IMR-90 (cell line): ENCODE data around the gene DAPK1. TPM values are rescaled to one million over a fixed set of nuclear protein-coding genes. Genes with fewer than 3 reads are reported as not detected.

ENCODE experiments used
- ATAC-seq: fragments of 200-7000 bp; cut with Tn5 transposase; 2 replicates; pipeline ENCODE4 v1.9.1; 2020; ENCODE audit warnings: low read depth, mild to moderate bottlenecking, moderate library complexity
- BruUV-seq: library from RNA; stranded (reverse); fragments of 400-500 nt; replicated peaks from 2 replicates; lab custom pipeline; 2021; lab: Mats Ljungman, UMichigan
- CTCF ChIA-PET: fragments of 300-600 bp; formaldehyde crosslinking; extraction: SDS; loops from one replicate; lab custom pipeline; 2021; ENCODE audit warnings: antibody characterized with exemption; lab: Yijun Ruan, JAX
- POLR2A ChIA-PET: fragments of 300-600 bp; sonication (Branson Sonifier 250); formaldehyde crosslinking; loops from one replicate; lab custom pipeline; 2022; ENCODE audit warnings: antibody characterized with exemption; ENCODE audit not compliant: unreplicated experiment; lab: Charles Lee
- DNase-seq: peaks from one replicate; pipeline ENCODE4 v3.0.0; 2013
- H2AFZ ChIP-seq: replicated peaks from 2 replicates; pipeline ENCODE3; 2013; ENCODE audit warnings: low read length, mild to moderate bottlenecking; ENCODE audit not compliant: poor library complexity
- H2AK5ac ChIP-seq: 2 replicates; pipeline ENCODE4 v1.6.1; 2013; ENCODE audit warnings: low read depth, low read length, inconsistent platforms
- H2AK9ac ChIP-seq: replicated peaks from 2 replicates; pipeline ENCODE3; 2013; ENCODE audit warnings: mild to moderate bottlenecking, low read depth, low read length, moderate library complexity; ENCODE audit not compliant: poor library complexity
- H2BK120ac ChIP-seq: 2 replicates; pipeline ENCODE4 v1.6.1; 2013; ENCODE audit warnings: low read depth, low read length, inconsistent platforms
- H2BK15ac ChIP-seq: 3 replicates; pipeline ENCODE4 v1.6.1; 2013; ENCODE audit warnings: low read depth, low read length, inconsistent platforms
- H2BK20ac ChIP-seq: 2 replicates; pipeline ENCODE4 v1.6.1; 2013; ENCODE audit warnings: low read depth, mild to moderate bottlenecking, inconsistent platforms, low read length, moderate library complexity
- H2BK5ac ChIP-seq: 2 replicates; pipeline ENCODE4 v1.6.1; 2013; ENCODE audit warnings: mild to moderate bottlenecking, low read depth, low read length, inconsistent platforms; ENCODE audit not compliant: poor library complexity, severe bottlenecking
- H3K14ac ChIP-seq: replicated peaks from 2 replicates; pipeline ENCODE4 v1.6.1; 2013; ENCODE audit warnings: low read depth, low read length, inconsistent platforms
- H3K18ac ChIP-seq: 2 replicates; pipeline ENCODE4 v1.6.1; 2013; ENCODE audit warnings: low read depth, low read length, control low read depth
- H3K23ac ChIP-seq: 2 replicates; pipeline ENCODE4 v1.6.1; 2013; ENCODE audit warnings: low read depth, low read length, inconsistent platforms
- H3K27ac ChIP-seq: 2 replicates; pipeline ENCODE4 v1.5.1; 2013; ENCODE audit warnings: mild to moderate bottlenecking, control low read depth, low read length; ENCODE audit not compliant: insufficient read depth
- H3K27me3 ChIP-seq: 2 replicates; pipeline ENCODE4 v1.6.1; 2013; ENCODE audit warnings: low read length; ENCODE audit not compliant: control insufficient read depth, insufficient read depth
- H3K36me3 ChIP-seq: 2 replicates; pipeline ENCODE4 v1.6.1; 2013; ENCODE audit warnings: low read length, mixed read lengths; ENCODE audit not compliant: control insufficient read depth, insufficient read depth
- H3K4ac ChIP-seq: 2 replicates; pipeline ENCODE4 v1.6.1; 2013; ENCODE audit warnings: low read depth, low read length, inconsistent platforms
- H3K4me1 ChIP-seq: 2 replicates; pipeline ENCODE4 v1.6.1; 2013; ENCODE audit warnings: low read length, mixed read lengths; ENCODE audit not compliant: control insufficient read depth, insufficient read depth
- H3K4me2 ChIP-seq: 2 replicates; pipeline ENCODE4 v1.6.1; 2013; ENCODE audit warnings: low read depth, mild to moderate bottlenecking, control low read depth, low read length, moderate library complexity
- H3K4me3 ChIP-seq: 2 replicates; pipeline ENCODE4 v1.5.1; 2013; ENCODE audit warnings: low read depth, mild to moderate bottlenecking, control low read depth, low read length, moderate library complexity; ENCODE audit not compliant: insufficient read depth
- H3K56ac ChIP-seq: 2 replicates; pipeline ENCODE4 v1.6.1; 2013; ENCODE audit warnings: low read length, inconsistent platforms; ENCODE audit not compliant: insufficient read depth; ENCODE audit errors: extremely low read depth
- H3K79me1 ChIP-seq, 2 experiments: 2 replicates each; pipeline ENCODE4 v1.6.1; 2013; ENCODE audit warnings: low read length in 2 of 2, inconsistent platforms in 1 of 2, low read depth in 1 of 2
- H3K9ac ChIP-seq: 2 replicates; pipeline ENCODE4 v1.6.1; 2013; ENCODE audit warnings: low read depth, low read length, control low read depth
- H3K9me1 ChIP-seq: 2 replicates; pipeline ENCODE4 v1.6.1; 2013; ENCODE audit warnings: low read length, inconsistent platforms; ENCODE audit not compliant: insufficient read depth
- H3K9me3 ChIP-seq: 2 replicates; pipeline ENCODE4 v1.6.1; 2013; ENCODE audit warnings: low read length; ENCODE audit not compliant: control insufficient read depth, insufficient read depth
- H4K20me1 ChIP-seq: 2 replicates; pipeline ENCODE4 v1.6.1; 2013; ENCODE audit warnings: low read length, inconsistent platforms; ENCODE audit not compliant: insufficient read depth
- H4K5ac ChIP-seq: 2 replicates; pipeline ENCODE4 v1.6.1; 2013; ENCODE audit warnings: mild to moderate bottlenecking, low read depth, low read length, control low read depth
- H4K8ac ChIP-seq, 2 experiments: 2 replicates each; pipeline ENCODE4 v1.6.1; 2013; ENCODE audit warnings: low read depth in 2 of 2, low read length in 2 of 2, control low read depth in 1 of 2, inconsistent platforms in 1 of 2
- H4K91ac ChIP-seq: 2 replicates; pipeline ENCODE4 v1.6.1; 2013; ENCODE audit warnings: low read depth, low read length, inconsistent platforms; ENCODE audit not compliant: insufficient read depth
- BHLHE40 ChIP-seq: fragments of 150-350 bp; IDR thresholded peaks from 2 replicates; pipeline ENCODE4 v1.6.1; 2016; ENCODE audit warnings: mild to moderate bottlenecking, low read depth, low read length
- CEBPB ChIP-seq: IDR thresholded peaks from 2 replicates; pipeline ENCODE4 v1.6.1; 2012; ENCODE audit warnings: low read depth, low read length, improper control_type of control experiment
- CHD1 ChIP-seq: IDR thresholded peaks from 2 replicates; pipeline ENCODE4 v1.6.1; 2012; ENCODE audit warnings: low read depth, low read length, improper control_type of control experiment
- FOS ChIP-seq: fragments of 150-350 bp; IDR thresholded peaks from 2 replicates; pipeline ENCODE4 v1.6.1; 2016; ENCODE audit warnings: low read depth, low read length
- MAFK ChIP-seq: IDR thresholded peaks from 2 replicates; pipeline ENCODE4 v1.6.1; 2012; ENCODE audit warnings: low read depth, low read length, improper control_type of control experiment
- MAZ ChIP-seq: IDR thresholded peaks from 2 replicates; pipeline ENCODE4 v1.6.1; 2012; ENCODE audit warnings: low read depth, mild to moderate bottlenecking, low read length, improper control_type of control experiment, moderate library complexity, borderline replicate concordance
- MXI1 ChIP-seq: IDR thresholded peaks from 2 replicates; pipeline ENCODE4 v1.6.1; 2012; ENCODE audit warnings: low read depth, mild to moderate bottlenecking, low read length, moderate library complexity, borderline replicate concordance
- NFE2L2 ChIP-seq: fragments of 150-350 bp; IDR thresholded peaks from 2 replicates; pipeline ENCODE4 v1.6.1; 2016; ENCODE audit warnings: low read depth, mild to moderate bottlenecking, low read length
- POLR2A ChIP-seq: IDR thresholded peaks from 2 replicates; pipeline ENCODE4 v1.6.1; 2012; ENCODE audit warnings: mild to moderate bottlenecking, low read depth, low read length
- RAD21 ChIP-seq: IDR thresholded peaks from 2 replicates; pipeline ENCODE4 v1.6.1; 2012; ENCODE audit warnings: low read length, improper control_type of control experiment
- RCOR1 ChIP-seq: IDR thresholded peaks from 2 replicates; pipeline ENCODE4 v1.6.1; 2012; ENCODE audit warnings: mild to moderate bottlenecking, low read length, improper control_type of control experiment; ENCODE audit not compliant: insufficient replicate concordance
- RFX5 ChIP-seq: IDR thresholded peaks from 2 replicates; pipeline ENCODE4 v1.8.0; 2012; ENCODE audit warnings: low read depth, mild to moderate bottlenecking, low read length, moderate library complexity
- SMC3 ChIP-seq: fragments of 150-350 bp; IDR thresholded peaks from 2 replicates; pipeline ENCODE4 v1.6.1; 2016; ENCODE audit warnings: low read depth, mild to moderate bottlenecking, antibody characterized with exemption, low read length, moderate library complexity
- WGBS, 2 experiments: methylation state at CpG; one replicate each; pipeline versions ENCODE4 v1.1.5 to v1.1.7; 2013; ENCODE audit warnings: missing lambda C conversion rate in 2 of 2; ENCODE audit not compliant: insufficient read length in 1 of 2; ENCODE audit errors: extremely low coverage in 2 of 2; 5-methylcytosine and 5-hydroxymethylcytosine counted together
- dilution Hi-C: fragments of 300-500 bp; cut with HindIII; formaldehyde crosslinking; loops from one replicate; pipeline ENCODE4 v1.14.3; 2018; ENCODE audit warnings: low sequenced_read_pairs; ENCODE audit not compliant: unreplicated experiment
- in situ Hi-C: fragments of 300-500 bp; cut with MboI; formaldehyde crosslinking; loops from 3 replicates; pipeline ENCODE4 v1.14.3; 2019; ENCODE audit warnings: low sequenced_read_pairs, inconsistent platforms, mixed read lengths
- intact Hi-C: fragments of 100-400 bp; cut with micrococcal nuclease; formaldehyde crosslinking; loops from 2 replicates; pipeline ENCODE4 v1.10.0; 2022
- polyA plus RNA-seq, 3 experiments: library from polyadenylated mRNA; depleted of rRNA; stranded (reverse); fragments of >200 nt; gene quantifications; 2 replicates each; pipeline ENCODE4 v1.2.3, GENCODE V29; 2012; ENCODE audit warnings: low replicate concordance in 1 of 3
- total RNA-seq: library from RNA; depleted of rRNA; stranded (reverse); fragments of >200 nt; gene quantifications from 2 replicates; pipeline ENCODE4 v1.2.3, GENCODE V29; 2012
- TF ChIP-seq, protein P1 (sequence below): conservative IDR thresholded peaks from 2 replicates; pipeline ENCODE4 v1.5.1; 2012; ENCODE audit warnings: mild to moderate bottlenecking, low read depth, low read length, improper control_type of control experiment
- TF ChIP-seq, protein P2 (sequence below): fragments of 150-350 bp; IDR thresholded peaks from 2 replicates; pipeline ENCODE4 v1.6.1; 2017; ENCODE audit warnings: mild to moderate bottlenecking, antibody characterized with exemption, low read length, low read depth
- TF ChIP-seq, protein P3 (sequence below): fragments of 150-350 bp; IDR thresholded peaks from 2 replicates; pipeline ENCODE4 v1.6.1; 2016; ENCODE audit warnings: low read depth, mild to moderate bottlenecking, low read length, moderate library complexity, borderline replicate concordance

DAPK1 gene
- total and polyA plus RNA-seq, 2 of the 4 experiments (the other 2 are of a cell fraction) = under 0.01 to 0.03 TPM

DNA sequence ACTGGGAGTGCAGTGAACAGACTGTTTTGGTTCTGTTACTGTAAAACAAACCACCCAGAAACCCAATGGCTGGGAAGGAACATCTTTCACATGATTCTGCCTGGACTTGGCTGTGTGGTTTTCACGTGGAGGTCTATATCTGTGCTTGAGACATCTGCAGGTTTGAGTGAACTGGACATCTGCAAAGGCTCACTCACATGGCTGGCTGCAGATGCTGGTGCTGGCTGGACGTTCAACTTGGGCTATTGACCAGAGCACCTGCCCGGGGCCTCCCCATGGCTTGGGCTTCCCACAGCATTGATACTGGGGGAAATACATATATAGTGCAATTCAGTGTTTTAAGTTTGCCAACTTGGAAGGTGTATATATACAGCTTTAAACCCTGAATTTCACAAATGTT lies 235.1 kb downstream of the DAPK1 start:
- H4K91ac ChIP-seq = no peak overlapping the region
- H4K5ac ChIP-seq = no peak overlapping the region
- H3K9me1 ChIP-seq = 0 out of 2 replicates have a peak, but pooled peaks cover 3% of the 10 kb centered on the region
- H2BK120ac ChIP-seq = no peak overlapping the region
- dilution Hi-C loops (no loop called here), intact Hi-C loops (no loop called here), in situ Hi-C loops (no loop called here)
- no peak overlapping the region for H2BK20ac ChIP-seq
- ChIA-PET POLR2A (no interaction called here), CTCF (interaction anchor here (0.5 to 0.9 kb wide), 2 partner anchors 47 to 309 kb away, joined by 3 read pairs; no protein-coding TSS in a partner anchor)
- H2AK5ac ChIP-seq = no peak overlapping the region
- H2AK9ac ChIP-seq = no peak overlapping the region
- H3K14ac ChIP-seq = no peak overlapping the region
- H3K79me1 ChIP-seq = peaks cover 9 to 10% of the 10 kb centered on the region in 2 experiments
- H3K4ac ChIP-seq = no peak overlapping the region
- no CpG with 5 or more reads among the region's 3 CpGs for WGBS, 2 experiments
- H2BK5ac ChIP-seq = no peak overlapping the region
- ATAC-seq = no peak
- no peaks in the 10 kb centered on the region for H4K20me1 ChIP-seq
- H3K4me1 ChIP-seq = no peaks in the 10 kb centered on the region
- H4K8ac ChIP-seq = no peak overlapping the region
- H3K27ac ChIP-seq = no peak overlapping the region
- H3K23ac ChIP-seq = no peak overlapping the region
- H2BK15ac ChIP-seq = no peak overlapping the region
- H3K9ac ChIP-seq = no peak overlapping the region
- H3K27me3 ChIP-seq = no peaks in the 10 kb centered on the region; the same call in 1 of the 2 replicates
- H3K4me3 ChIP-seq = no peak overlapping the region
- H3K36me3 ChIP-seq = peaks cover 17% of the 10 kb centered on the region
- H3K9me3 ChIP-seq = no peaks in the 10 kb centered on the region
- H3K56ac ChIP-seq = no peak overlapping the region
- H2AFZ ChIP-seq = no peak overlapping the region
- BruUV-seq = no TSS peak
- TF ChIP-seq, protein P1, sequence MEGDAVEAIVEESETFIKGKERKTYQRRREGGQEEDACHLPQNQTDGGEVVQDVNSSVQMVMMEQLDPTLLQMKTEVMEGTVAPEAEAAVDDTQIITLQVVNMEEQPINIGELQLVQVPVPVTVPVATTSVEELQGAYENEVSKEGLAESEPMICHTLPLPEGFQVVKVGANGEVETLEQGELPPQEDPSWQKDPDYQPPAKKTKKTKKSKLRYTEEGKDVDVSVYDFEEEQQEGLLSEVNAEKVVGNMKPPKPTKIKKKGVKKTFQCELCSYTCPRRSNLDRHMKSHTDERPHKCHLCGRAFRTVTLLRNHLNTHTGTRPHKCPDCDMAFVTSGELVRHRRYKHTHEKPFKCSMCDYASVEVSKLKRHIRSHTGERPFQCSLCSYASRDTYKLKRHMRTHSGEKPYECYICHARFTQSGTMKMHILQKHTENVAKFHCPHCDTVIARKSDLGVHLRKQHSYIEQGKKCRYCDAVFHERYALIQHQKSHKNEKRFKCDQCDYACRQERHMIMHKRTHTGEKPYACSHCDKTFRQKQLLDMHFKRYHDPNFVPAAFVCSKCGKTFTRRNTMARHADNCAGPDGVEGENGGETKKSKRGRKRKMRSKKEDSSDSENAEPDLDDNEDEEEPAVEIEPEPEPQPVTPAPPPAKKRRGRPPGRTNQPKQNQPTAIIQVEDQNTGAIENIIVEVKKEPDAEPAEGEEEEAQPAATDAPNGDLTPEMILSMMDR = no peak
- TF ChIP-seq RAD21 = no peak
- no peak for TF ChIP-seq RFX5
- TF ChIP-seq MAZ = no peak
- TF ChIP-seq, protein P2, sequence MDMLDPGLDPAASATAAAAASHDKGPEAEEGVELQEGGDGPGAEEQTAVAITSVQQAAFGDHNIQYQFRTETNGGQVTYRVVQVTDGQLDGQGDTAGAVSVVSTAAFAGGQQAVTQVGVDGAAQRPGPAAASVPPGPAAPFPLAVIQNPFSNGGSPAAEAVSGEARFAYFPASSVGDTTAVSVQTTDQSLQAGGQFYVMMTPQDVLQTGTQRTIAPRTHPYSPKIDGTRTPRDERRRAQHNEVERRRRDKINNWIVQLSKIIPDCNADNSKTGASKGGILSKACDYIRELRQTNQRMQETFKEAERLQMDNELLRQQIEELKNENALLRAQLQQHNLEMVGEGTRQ = no peak
- TF ChIP-seq CEBPB = no peak
- no peak for TF ChIP-seq POLR2A
- no peak for TF ChIP-seq RCOR1
- TF ChIP-seq, protein P3, sequence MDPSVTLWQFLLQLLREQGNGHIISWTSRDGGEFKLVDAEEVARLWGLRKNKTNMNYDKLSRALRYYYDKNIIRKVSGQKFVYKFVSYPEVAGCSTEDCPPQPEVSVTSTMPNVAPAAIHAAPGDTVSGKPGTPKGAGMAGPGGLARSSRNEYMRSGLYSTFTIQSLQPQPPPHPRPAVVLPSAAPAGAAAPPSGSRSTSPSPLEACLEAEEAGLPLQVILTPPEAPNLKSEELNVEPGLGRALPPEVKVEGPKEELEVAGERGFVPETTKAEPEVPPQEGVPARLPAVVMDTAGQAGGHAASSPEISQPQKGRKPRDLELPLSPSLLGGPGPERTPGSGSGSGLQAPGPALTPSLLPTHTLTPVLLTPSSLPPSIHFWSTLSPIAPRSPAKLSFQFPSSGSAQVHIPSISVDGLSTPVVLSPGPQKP = no peak
- TF ChIP-seq MXI1 = no peak
- no peak for TF ChIP-seq NFE2L2
- TF ChIP-seq MAFK = no peak
- no peak for TF ChIP-seq CHD1
- no peak for TF ChIP-seq SMC3
- TF ChIP-seq BHLHE40 = no peak
- no peak for TF ChIP-seq FOS
- no peak overlapping the region for H3K4me2 ChIP-seq
- H3K18ac ChIP-seq = no peak overlapping the region
- DNase-seq = no peak
